HCT116 (cell line): ENCODE results near the gene HMCES.

Experiments used
- CBX3 ChIP-seq: IDR thresholded peaks from 2 replicates; pipeline ENCODE4 v1.6.1; 2012; ENCODE audit warnings: low read depth
- CTCF ChIP-seq, 3 experiments: fragments of 200-600 bp in 1 of 3; sonication (generic) in 1 of 3; IDR thresholded peaks in 2 of 3; conservative IDR thresholded peaks in 1 of 3; 2 replicates each; pipeline ENCODE4 v1.5.1; 2012 to 2017; ENCODE audit warnings: low read depth in 2 of 3, low read length in 2 of 3, antibody characterized with exemption in 1 of 3, borderline replicate concordance in 1 of 3, control low read depth in 1 of 3, mild to moderate bottlenecking in 1 of 3, mixed read lengths in 1 of 3, mixed run types in 1 of 3, moderate library complexity in 1 of 3; ENCODE audit not compliant: insufficient read depth in 1 of 3
- JUND ChIP-seq: IDR thresholded peaks from 2 replicates; pipeline ENCODE4 v1.6.1; 2012
- RAD21 ChIP-seq: IDR thresholded peaks from 2 replicates; pipeline ENCODE4 v1.6.1; 2012; ENCODE audit warnings: low read depth, mild to moderate bottlenecking
- TF ChIP-seq, protein P1 (sequence below): IDR thresholded peaks from 2 replicates; pipeline ENCODE4 v1.6.1; 2012; ENCODE audit warnings: low read depth

DNA sequence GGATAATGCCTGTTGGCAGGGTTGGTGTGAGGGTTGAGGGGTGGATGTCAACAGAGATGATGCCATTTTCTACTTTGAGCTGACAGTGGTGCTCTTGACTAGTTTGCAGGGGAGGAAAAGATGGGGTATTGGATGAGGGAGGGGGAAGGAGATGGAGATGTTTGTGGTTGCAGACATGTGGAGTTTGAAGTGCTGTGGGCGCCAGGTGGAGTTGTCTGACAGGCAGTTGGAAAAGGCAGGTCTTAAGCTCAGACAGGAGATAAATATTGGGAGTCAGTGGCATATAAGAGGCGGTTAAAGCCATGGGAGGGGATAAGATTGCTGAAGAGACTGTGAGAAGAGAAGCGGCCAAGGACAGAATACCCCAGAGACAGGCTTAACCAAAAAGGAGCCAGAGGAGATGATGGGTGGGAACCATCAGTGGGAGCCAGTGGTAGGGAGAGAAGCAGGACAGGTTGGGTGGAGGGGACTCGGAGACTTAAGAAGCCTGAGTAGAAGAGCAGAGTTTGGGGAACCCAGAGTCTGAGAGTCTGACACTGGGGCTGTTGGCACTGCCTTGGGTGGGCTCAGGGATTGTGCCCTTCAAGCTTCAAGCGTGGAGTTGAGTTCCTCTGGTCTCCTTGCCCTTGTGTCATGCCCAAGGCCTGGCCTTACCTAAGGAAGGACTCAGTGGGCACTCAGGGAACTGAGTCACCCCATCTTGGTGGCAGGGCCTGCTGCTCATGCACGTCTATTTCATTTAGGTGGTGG is 15.3 kb upstream of the HMCES start:
- TF ChIP-seq JUND (no peak), RAD21 (no peak), CBX3 (no peak), CTCF (IDR thresholded peaks at IDR 0.05 in 2 of 3, conservative IDR thresholded peaks at IDR 0.05 in 1 of 3; ENCODE audit: borderline replicate concordance in 1 of 3, insufficient read depth in 1 of 3, low read depth in 2 of 3, low read length in 2 of 3) (no peak)
- TF ChIP-seq, protein P1, sequence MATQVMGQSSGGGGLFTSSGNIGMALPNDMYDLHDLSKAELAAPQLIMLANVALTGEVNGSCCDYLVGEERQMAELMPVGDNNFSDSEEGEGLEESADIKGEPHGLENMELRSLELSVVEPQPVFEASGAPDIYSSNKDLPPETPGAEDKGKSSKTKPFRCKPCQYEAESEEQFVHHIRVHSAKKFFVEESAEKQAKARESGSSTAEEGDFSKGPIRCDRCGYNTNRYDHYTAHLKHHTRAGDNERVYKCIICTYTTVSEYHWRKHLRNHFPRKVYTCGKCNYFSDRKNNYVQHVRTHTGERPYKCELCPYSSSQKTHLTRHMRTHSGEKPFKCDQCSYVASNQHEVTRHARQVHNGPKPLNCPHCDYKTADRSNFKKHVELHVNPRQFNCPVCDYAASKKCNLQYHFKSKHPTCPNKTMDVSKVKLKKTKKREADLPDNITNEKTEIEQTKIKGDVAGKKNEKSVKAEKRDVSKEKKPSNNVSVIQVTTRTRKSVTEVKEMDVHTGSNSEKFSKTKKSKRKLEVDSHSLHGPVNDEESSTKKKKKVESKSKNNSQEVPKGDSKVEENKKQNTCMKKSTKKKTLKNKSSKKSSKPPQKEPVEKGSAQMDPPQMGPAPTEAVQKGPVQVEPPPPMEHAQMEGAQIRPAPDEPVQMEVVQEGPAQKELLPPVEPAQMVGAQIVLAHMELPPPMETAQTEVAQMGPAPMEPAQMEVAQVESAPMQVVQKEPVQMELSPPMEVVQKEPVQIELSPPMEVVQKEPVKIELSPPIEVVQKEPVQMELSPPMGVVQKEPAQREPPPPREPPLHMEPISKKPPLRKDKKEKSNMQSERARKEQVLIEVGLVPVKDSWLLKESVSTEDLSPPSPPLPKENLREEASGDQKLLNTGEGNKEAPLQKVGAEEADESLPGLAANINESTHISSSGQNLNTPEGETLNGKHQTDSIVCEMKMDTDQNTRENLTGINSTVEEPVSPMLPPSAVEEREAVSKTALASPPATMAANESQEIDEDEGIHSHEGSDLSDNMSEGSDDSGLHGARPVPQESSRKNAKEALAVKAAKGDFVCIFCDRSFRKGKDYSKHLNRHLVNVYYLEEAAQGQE, result no peak
